PC-3 (cell line): Measurements from ENCODE around the gene CYB561D1. TPM values are rescaled to one million over a fixed set of nuclear protein-coding genes. Genes with fewer than 3 reads are reported as not detected.

ENCODE experiments used
- ATAC-seq: fragments of 200-7000 bp; cut with Tn5 transposase; 2 replicates; pipeline ENCODE4 v1.9.1; 2020; ENCODE audit warnings: mild to moderate bottlenecking, moderate library complexity
- BruUV-seq: library from RNA; stranded (reverse); fragments of 400-500 nt; replicated peaks from 2 replicates; lab custom pipeline; 2021; lab: Mats Ljungman, UMichigan
- CTCF ChIA-PET: fragments of 300-600 bp; sonication (Branson Sonifier 250); formaldehyde crosslinking; loops from one replicate; lab custom pipeline; 2022; ENCODE audit warnings: antibody characterized with exemption; lab: Charles Lee
- POLR2A ChIA-PET: fragments of 300-600 bp; sonication (Branson Sonifier 250); formaldehyde crosslinking; loops from one replicate; lab custom pipeline; 2022; ENCODE audit warnings: antibody characterized with exemption; ENCODE audit not compliant: unreplicated experiment; lab: Charles Lee
- DNase-seq: peaks from one replicate; pipeline ENCODE4 v3.0.0-alpha.2; 2015
- H2AFZ ChIP-seq: fragments of 300-600 bp; sonication (generic); 2 replicates; pipeline ENCODE4 v1.6.0; 2016; ENCODE audit warnings: antibody characterized with exemption, low read length
- H3F3A ChIP-seq: fragments of 300-600 bp; sonication (generic); one replicate; pipeline ENCODE4 v1.6.0; 2017; ENCODE audit warnings: antibody characterized with exemption, low read length, control low read depth, mild to moderate bottlenecking; ENCODE audit not compliant: unreplicated experiment
- H3K27ac ChIP-seq: fragments of 300-600 bp; sonication (generic); 2 replicates; pipeline ENCODE4 v1.5.1; 2016; ENCODE audit warnings: mild to moderate bottlenecking, low read length
- H3K27me3 ChIP-seq: fragments of 300-600 bp; sonication (generic); 2 replicates; pipeline ENCODE4 v1.6.1; 2016; ENCODE audit warnings: low read length, mixed read lengths
- H3K36me3 ChIP-seq: fragments of 300-600 bp; sonication (generic); 2 replicates; pipeline ENCODE4 v1.6.1; 2016; ENCODE audit warnings: low read depth, mixed run types, low read length, mixed read lengths
- H3K4me1 ChIP-seq: fragments of 300-600 bp; sonication (generic); 2 replicates; pipeline ENCODE4 v1.5.1; 2016; ENCODE audit warnings: low read length; ENCODE audit not compliant: insufficient read depth
- H3K4me2 ChIP-seq: fragments of 300-600 bp; sonication (generic); 2 replicates; pipeline ENCODE4 v1.6.0; 2016; ENCODE audit warnings: low read length
- H3K4me3 ChIP-seq: fragments of 300-600 bp; sonication (generic); 2 replicates; pipeline ENCODE4 v1.5.1; 2016; ENCODE audit warnings: mild to moderate bottlenecking, low read length, mixed read lengths
- H3K79me2 ChIP-seq: fragments of 300-600 bp; sonication (generic); 2 replicates; pipeline ENCODE4 v1.6.1; 2017; ENCODE audit warnings: low read length, mixed read lengths
- H3K9ac ChIP-seq: fragments of 300-600 bp; sonication (generic); 2 replicates; pipeline ENCODE4 v1.6.0; 2016; ENCODE audit warnings: mild to moderate bottlenecking, low read length
- H3K9me2 ChIP-seq: fragments of 300-600 bp; sonication (generic); replicated peaks from 2 replicates; pipeline ENCODE4 v1.6.1; 2016; ENCODE audit warnings: mixed run types, low read length, mixed read lengths
- H3K9me3 ChIP-seq: fragments of 300-600 bp; sonication (generic); 2 replicates; pipeline ENCODE4 v1.6.1; 2016; ENCODE audit warnings: low read length, mixed read lengths
- H4K20me1 ChIP-seq: fragments of 300-600 bp; sonication (generic); 2 replicates; pipeline ENCODE4 v1.6.1; 2016; ENCODE audit warnings: low read length, mixed read lengths
- EZH2 ChIP-seq: fragments of 300-600 bp; sonication (generic); IDR thresholded peaks from one replicate; pipeline ENCODE4 v1.6.1; 2017; ENCODE audit warnings: antibody characterized with exemption, mild to moderate bottlenecking, low read length; ENCODE audit not compliant: unreplicated experiment
- EZH2phosphoT487 ChIP-seq: fragments of 300-600 bp; sonication (generic); IDR thresholded peaks from 2 replicates; pipeline ENCODE4 v1.6.1; 2018; ENCODE audit warnings: mild to moderate bottlenecking, antibody characterized with exemption, low read length, borderline replicate concordance
- intact Hi-C: fragments of 100-400 bp; cut with micrococcal nuclease; formaldehyde crosslinking; loops from 2 replicates; pipeline ENCODE4 v1.9.0; 2023
- total RNA-seq: library from RNA; depleted of rRNA; stranded (reverse); fragments of >200 nt; gene quantifications from 2 replicates; pipeline ENCODE4 v1.2.3, GENCODE V29; 2014
- TF ChIP-seq, protein P1 (sequence below): fragments of 300-600 bp; sonication (generic); conservative IDR thresholded peaks from 2 replicates; pipeline ENCODE4 v1.5.1; 2017; ENCODE audit warnings: antibody characterized with exemption, low read depth, mild to moderate bottlenecking, low read length

CYB561D1 gene
- total RNA-seq, 1 experiment from 2014 or later, result 2.7 TPM

DNA sequence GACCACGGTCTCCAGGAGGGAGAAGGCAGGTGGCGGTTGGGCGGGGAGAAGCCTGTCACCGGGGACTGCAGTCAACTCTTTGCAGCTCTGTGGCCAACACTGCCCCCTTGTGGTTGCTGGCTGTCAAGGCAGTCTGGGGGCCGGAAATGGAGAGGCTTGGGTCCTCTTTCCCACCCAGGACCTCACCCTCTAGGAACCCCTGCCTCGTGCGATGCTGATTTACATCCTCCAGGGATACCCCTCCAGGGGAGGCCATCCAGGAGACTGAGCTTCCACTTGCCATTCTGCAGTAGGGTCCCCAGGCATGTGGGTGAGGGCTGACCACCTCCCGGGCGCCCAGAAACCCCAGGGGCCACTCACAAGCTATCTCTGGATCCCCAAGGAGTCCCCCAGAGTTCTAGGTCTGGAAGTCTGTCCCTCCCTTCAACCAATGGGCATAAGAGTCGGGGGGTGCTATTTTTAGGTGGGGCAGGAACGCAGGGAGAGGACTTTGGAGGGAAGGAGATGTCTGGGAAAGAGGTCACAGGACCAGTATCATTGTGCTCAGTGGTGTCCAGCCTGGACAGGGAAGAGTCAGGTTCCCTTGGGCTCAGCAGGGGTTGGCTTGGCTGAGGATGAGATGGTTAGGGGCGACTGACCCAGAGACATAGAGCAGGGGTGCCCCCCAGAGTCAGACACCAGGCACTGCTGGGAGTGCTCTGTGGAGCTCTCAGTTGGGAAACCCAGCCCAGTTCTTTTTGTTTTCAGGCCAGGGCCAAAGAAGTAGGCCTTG, 38.7 kb downstream of the CYB561D1 start:
- H3K27ac ChIP-seq, result no peak overlapping the region

DNA sequence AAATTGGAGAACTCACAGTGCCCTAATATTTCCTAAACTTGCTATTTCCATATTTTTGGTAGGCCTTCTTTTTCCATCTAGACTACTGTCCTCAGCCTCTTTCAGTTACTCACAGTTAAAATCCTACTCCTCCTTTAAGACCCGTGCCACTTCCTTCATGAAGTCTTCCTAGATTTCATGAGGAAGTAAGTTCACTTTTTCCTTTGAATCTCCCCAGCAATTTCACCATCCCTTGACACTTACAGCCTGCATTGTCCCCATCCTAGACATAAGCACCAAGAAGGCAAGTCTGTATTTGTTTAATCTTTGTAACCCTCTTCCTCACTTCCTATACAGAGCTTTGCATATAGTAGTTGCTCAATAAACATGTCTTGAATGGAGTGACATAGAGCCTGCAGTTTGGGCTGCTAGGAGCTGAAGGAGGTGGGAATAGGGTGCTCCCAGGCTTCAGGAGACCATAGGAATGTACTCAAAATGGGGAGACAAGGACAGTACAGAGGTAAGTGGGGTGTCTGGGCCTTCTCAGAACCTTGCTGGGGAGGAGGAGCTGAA, 40.5 kb downstream of the CYB561D1 start:
- H3K9me3 ChIP-seq, result no peaks in the 10 kb centered on the region
- H3K4me2 ChIP-seq, result no peak overlapping the region
- H3K27me3 ChIP-seq, result no peaks in the 10 kb centered on the region
- H3K4me1 ChIP-seq, result no peaks in the 10 kb centered on the region
- no peak overlapping the region for H3K4me3 ChIP-seq
- CTCF ChIA-PET, result interaction anchor here (1.1 kb wide), 1 partner anchor 44 kb away, joined by 3 read pairs; no protein-coding TSS in a partner anchor
- H3K79me2 ChIP-seq, result no peaks in the 10 kb centered on the region
- no peaks in the 10 kb centered on the region for H3K9me2 ChIP-seq
- no peak for ATAC-seq
- intact Hi-C loops, result no loop called here
- no peak overlapping the region for H3K9ac ChIP-seq
- no TSS peak for BruUV-seq
- H4K20me1 ChIP-seq, result no peaks in the 10 kb centered on the region
- H3F3A ChIP-seq, result no peaks in the 10 kb centered on the region
- no peak overlapping the region for H2AFZ ChIP-seq
- no peak overlapping the region for H3K27ac ChIP-seq
- POLR2A ChIA-PET, result no interaction called here
- TF ChIP-seq, protein P1, sequence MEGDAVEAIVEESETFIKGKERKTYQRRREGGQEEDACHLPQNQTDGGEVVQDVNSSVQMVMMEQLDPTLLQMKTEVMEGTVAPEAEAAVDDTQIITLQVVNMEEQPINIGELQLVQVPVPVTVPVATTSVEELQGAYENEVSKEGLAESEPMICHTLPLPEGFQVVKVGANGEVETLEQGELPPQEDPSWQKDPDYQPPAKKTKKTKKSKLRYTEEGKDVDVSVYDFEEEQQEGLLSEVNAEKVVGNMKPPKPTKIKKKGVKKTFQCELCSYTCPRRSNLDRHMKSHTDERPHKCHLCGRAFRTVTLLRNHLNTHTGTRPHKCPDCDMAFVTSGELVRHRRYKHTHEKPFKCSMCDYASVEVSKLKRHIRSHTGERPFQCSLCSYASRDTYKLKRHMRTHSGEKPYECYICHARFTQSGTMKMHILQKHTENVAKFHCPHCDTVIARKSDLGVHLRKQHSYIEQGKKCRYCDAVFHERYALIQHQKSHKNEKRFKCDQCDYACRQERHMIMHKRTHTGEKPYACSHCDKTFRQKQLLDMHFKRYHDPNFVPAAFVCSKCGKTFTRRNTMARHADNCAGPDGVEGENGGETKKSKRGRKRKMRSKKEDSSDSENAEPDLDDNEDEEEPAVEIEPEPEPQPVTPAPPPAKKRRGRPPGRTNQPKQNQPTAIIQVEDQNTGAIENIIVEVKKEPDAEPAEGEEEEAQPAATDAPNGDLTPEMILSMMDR, result no peak
- TF ChIP-seq EZH2, result no peak
- DNase-seq, result no peak
- no peaks in the 10 kb centered on the region for H3K36me3 ChIP-seq

More for the DNA sequence above, 38.7 kb downstream of the CYB561D1 start:
- Histone ChIP-seq H3K4me2 (peak overlapping the region; percentile 19; the same call in 1 of the 2 replicates), H3K4me1 (no peaks in the 10 kb centered on the region), H3F3A (no peaks in the 10 kb centered on the region), H3K9me3 (no peaks in the 10 kb centered on the region), H3K9ac (no peak overlapping the region), H3K9me2 (no peaks in the 10 kb centered on the region), H3K27me3 (no peaks in the 10 kb centered on the region), H3K36me3 (no peaks in the 10 kb centered on the region), H2AFZ (peak overlapping the region; percentile 71), H4K20me1 (no peaks in the 10 kb centered on the region), H3K4me3 (no peak overlapping the region), H3K79me2 (no peaks in the 10 kb centered on the region)
- intact Hi-C loops, result loop anchor here (1.0 kb wide), 2 partner anchors 34 to 42 kb away; no protein-coding TSS in a partner anchor
- ChIA-PET POLR2A (interaction anchor here (0.5 kb wide), 1 partner anchor 24 kb away, joined by 3 read pairs; no protein-coding TSS in a partner anchor), CTCF (interaction anchor here (0.5 to 1.9 kb wide), 8 partner anchors 16 to 123 kb away, joined by 3 to 34 read pairs (median 5); partner anchors contain the start of genes CYB561D1 and GNAI3)
- TF ChIP-seq EZH2 (no peak), EZH2phosphoT487 (no peak)
- TF ChIP-seq, protein P1, result peak; percentile 79
- ATAC-seq (peak; percentile 88), DNase-seq (peak; percentile 82)
- no TSS peak for BruUV-seq

DNA sequence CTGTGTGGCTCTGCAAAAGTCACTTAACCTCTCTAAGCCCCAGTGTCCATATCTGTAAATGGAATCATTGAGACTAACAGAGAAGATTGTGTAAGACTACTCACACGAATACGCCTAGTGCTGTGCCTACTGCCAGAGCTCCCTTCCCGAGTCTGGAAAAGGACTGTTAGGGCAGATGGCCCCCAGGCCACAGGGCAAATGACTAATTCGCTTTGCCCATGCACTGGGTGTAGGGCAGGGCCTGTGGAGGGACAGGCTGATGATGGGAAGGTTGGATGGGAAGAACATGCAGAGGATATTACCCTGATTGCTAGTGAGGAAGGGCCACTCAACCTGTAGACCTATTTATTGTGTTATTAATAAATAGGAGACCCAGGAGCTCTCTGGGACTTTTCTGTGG, 41.6 kb downstream of the CYB561D1 start:
- Histone ChIP-seq H3K9ac (no peak overlapping the region), H3F3A (no peaks in the 10 kb centered on the region), H3K4me1 (no peaks in the 10 kb centered on the region), H3K27me3 (no peaks in the 10 kb centered on the region), H3K27ac (no peak overlapping the region), H4K20me1 (no peaks in the 10 kb centered on the region), H3K4me2 (no peak overlapping the region), H3K4me3 (no peak overlapping the region), H3K79me2 (no peaks in the 10 kb centered on the region), H3K9me2 (no peaks in the 10 kb centered on the region), H3K36me3 (no peaks in the 10 kb centered on the region), H2AFZ (no peak overlapping the region), H3K9me3 (no peaks in the 10 kb centered on the region)
- TF ChIP-seq, protein P1, result no peak
- TF ChIP-seq EZH2phosphoT487 (no peak), EZH2 (no peak)
- no TSS peak for BruUV-seq
- DNase-seq, result no peak
- intact Hi-C loops, result no loop called here
- ChIA-PET CTCF (interaction anchor here (1.1 kb wide), 1 partner anchor 45 kb away, joined by 3 read pairs; no protein-coding TSS in a partner anchor), POLR2A (no interaction called here)
- no peak for ATAC-seq
